Loucy (cell line): ENCODE results near the gene JAM3.

ENCODE experiments used
- H2AFZ ChIP-seq: fragments of 200-600 bp; sonication (generic); 2 replicates; pipeline ENCODE4 v1.6.0; 2016; ENCODE audit warnings: antibody characterized with exemption, mild to moderate bottlenecking, low read length, moderate library complexity
- H3F3A ChIP-seq: fragments of 200-600 bp; 2 replicates; pipeline ENCODE4 v1.6.0; 2016; ENCODE audit warnings: antibody characterized with exemption, low read depth, mild to moderate bottlenecking
- H3K27me3 ChIP-seq: fragments of 200-600 bp; sonication (generic); 2 replicates; pipeline ENCODE4 v1.6.1; 2014; ENCODE audit warnings: low read length, mild to moderate bottlenecking; ENCODE audit not compliant: insufficient read depth, poor library complexity, severe bottlenecking
- H3K36me3 ChIP-seq: fragments of 200-600 bp; sonication (generic); 2 replicates; pipeline ENCODE4 v1.6.1; 2016; ENCODE audit warnings: low read length; ENCODE audit not compliant: insufficient read depth
- H3K4me1 ChIP-seq: fragments of 200-600 bp; sonication (generic); 2 replicates; pipeline ENCODE4 v1.5.1; 2014; ENCODE audit warnings: low read length, mild to moderate bottlenecking; ENCODE audit not compliant: insufficient read depth, poor library complexity, severe bottlenecking
- H3K4me2 ChIP-seq: fragments of 200-600 bp; sonication (generic); 2 replicates; pipeline ENCODE4 v1.6.0; 2014; ENCODE audit warnings: antibody characterized with exemption, low read length, low read depth, mild to moderate bottlenecking; ENCODE audit not compliant: poor library complexity, severe bottlenecking
- H3K4me3 ChIP-seq: fragments of 200-600 bp; sonication (generic); 2 replicates; pipeline ENCODE4 v1.5.1; 2014; ENCODE audit warnings: low read length, mild to moderate bottlenecking, mixed read lengths; ENCODE audit not compliant: poor library complexity, severe bottlenecking
- H3K79me2 ChIP-seq: fragments of 200-600 bp; sonication (generic); 2 replicates; pipeline ENCODE4 v1.6.1; 2014; ENCODE audit warnings: low read length; ENCODE audit not compliant: insufficient read depth
- H3K9ac ChIP-seq: fragments of 200-600 bp; sonication (generic); 2 replicates; pipeline ENCODE4 v1.6.0; 2014; ENCODE audit warnings: mild to moderate bottlenecking, low read depth, low read length, moderate library complexity; ENCODE audit not compliant: poor library complexity, severe bottlenecking
- H3K9me2 ChIP-seq: fragments of 200-600 bp; sonication (generic); replicated peaks from 2 replicates; pipeline ENCODE4 v1.6.1; 2016; ENCODE audit warnings: low read depth, low read length, mixed read lengths
- H3K9me3 ChIP-seq: fragments of 200-600 bp; sonication (generic); 2 replicates; pipeline ENCODE4 v1.6.1; 2014; ENCODE audit warnings: mild to moderate bottlenecking, antibody characterized with exemption, low read length, low read depth; ENCODE audit not compliant: insufficient read depth
- H4K20me1 ChIP-seq: fragments of 200-600 bp; sonication (generic); 2 replicates; pipeline ENCODE4 v1.6.0; 2014; ENCODE audit warnings: antibody characterized with exemption, low read length, mild to moderate bottlenecking; ENCODE audit not compliant: insufficient read depth, poor library complexity, severe bottlenecking
- CTCF ChIP-seq: fragments of 200-600 bp; sonication (generic); conservative IDR thresholded peaks from 2 replicates; pipeline ENCODE4 v1.5.1; 2014; ENCODE audit warnings: mild to moderate bottlenecking, antibody characterized with exemption, low read length
- EZH2phosphoT487 ChIP-seq: fragments of 200-600 bp; IDR thresholded peaks from 2 replicates; pipeline ENCODE4 v1.6.1; 2018; ENCODE audit warnings: antibody characterized with exemption, mild to moderate bottlenecking, moderate library complexity, borderline replicate concordance

Gene JAM3

DNA sequence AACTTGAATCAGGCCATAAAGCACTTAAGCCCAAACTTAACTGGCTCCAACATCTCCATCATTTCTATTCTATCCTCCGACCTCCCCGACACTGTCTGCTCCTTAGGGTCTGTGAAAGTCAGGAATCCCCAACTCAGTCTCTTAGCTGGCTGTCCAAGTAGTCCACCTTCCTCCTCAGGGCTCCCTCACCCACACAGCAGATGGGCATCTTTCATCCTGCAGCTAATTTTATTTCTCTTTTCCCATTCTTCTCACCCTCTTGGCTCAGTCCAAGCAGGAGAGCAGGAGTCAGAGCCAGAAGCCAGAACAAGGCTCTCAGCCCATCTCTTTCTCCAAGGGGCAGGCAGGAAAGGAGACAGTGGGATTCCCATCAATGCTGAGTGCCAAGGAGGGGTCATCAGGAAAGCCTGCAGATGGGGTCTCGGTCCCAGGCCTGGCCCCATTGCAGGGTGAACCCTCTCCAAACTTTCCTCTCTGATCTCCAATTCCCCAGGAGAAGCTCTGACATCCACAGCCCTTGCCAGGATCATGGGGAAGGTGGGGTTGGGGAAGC is 40.4 kb upstream of the JAM3 start:
- H3K27me3 ChIP-seq, result no peaks in the 10 kb centered on the region
- H3K79me2 ChIP-seq, result no peaks in the 10 kb centered on the region
- H3K4me3 ChIP-seq, result no peak overlapping the region
- H2AFZ ChIP-seq, result no peak overlapping the region
- no peaks in the 10 kb centered on the region for H3K9me3 ChIP-seq
- H4K20me1 ChIP-seq, result no peaks in the 10 kb centered on the region
- H3K9me2 ChIP-seq, result no peaks in the 10 kb centered on the region
- H3K9ac ChIP-seq, result no peak overlapping the region
- H3K4me2 ChIP-seq, result no peak overlapping the region
- H3F3A ChIP-seq, result no peaks in the 10 kb centered on the region
- H3K36me3 ChIP-seq, result no peaks in the 10 kb centered on the region
- H3K4me1 ChIP-seq, result peaks cover under 1% of the 10 kb centered on the region
- TF ChIP-seq CTCF, result no peak
- TF ChIP-seq EZH2phosphoT487, result no peak

DNA sequence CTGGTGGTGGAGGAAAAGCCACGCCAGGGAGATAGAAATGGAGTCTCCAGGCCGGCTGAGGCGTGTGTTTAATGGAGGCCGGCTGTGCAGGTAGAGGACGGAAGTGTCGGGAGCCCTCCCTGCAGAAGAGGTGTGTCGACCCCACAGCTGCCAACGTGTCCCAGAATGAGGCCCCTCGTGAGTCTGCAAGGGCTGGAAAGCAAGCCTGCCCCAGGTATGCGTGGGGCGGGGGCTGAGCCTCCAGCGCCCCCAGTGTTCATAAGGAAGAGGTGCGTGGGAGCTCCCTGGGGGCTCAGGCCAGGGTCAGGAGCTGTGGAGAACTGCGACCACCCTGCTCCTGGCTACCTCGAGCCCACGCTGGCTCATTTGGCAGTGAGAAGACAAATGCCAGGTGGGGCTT is 38.0 kb upstream of the JAM3 start:
- H3K4me1 ChIP-seq, result peaks cover 19% of the 10 kb centered on the region
- no peaks in the 10 kb centered on the region for H3K9me3 ChIP-seq
- no peak overlapping the region for H3K9ac ChIP-seq
- H3K79me2 ChIP-seq, result no peaks in the 10 kb centered on the region
- H3K4me2 ChIP-seq, result no peak overlapping the region
- no peaks in the 10 kb centered on the region for H3K36me3 ChIP-seq
- H3K9me2 ChIP-seq, result no peaks in the 10 kb centered on the region
- no peaks in the 10 kb centered on the region for H3K27me3 ChIP-seq
- TF ChIP-seq CTCF, result peak; percentile 48
- no peak for TF ChIP-seq EZH2phosphoT487
- H4K20me1 ChIP-seq, result no peaks in the 10 kb centered on the region
- no peaks in the 10 kb centered on the region for H3F3A ChIP-seq
- no peak overlapping the region for H2AFZ ChIP-seq
- H3K4me3 ChIP-seq, result no peak overlapping the region

DNA sequence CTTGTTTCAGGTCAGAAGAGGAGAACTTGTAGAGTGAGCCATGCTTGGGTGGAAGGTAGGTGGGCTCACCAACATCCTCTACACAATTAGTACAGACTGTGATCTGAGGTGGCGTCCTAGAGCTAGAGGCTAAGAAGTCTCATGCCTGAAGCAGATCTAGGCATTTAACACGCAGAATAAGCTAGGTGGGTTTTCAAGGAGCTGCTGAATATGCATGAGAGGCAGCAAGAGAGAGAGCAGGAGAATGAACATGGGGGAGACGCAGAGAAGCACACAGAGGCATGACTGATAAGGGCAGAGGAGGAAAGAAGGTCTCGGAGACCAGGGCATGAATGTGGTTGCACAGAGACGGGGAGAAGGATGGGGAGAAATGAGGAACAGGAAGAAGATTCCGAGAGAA is 36.8 kb upstream of the JAM3 start:
- no peaks in the 10 kb centered on the region for H3K27me3 ChIP-seq
- H3K4me3 ChIP-seq, result no peak overlapping the region
- H3K36me3 ChIP-seq, result no peaks in the 10 kb centered on the region
- no peaks in the 10 kb centered on the region for H3K9me3 ChIP-seq
- no peaks in the 10 kb centered on the region for H3K9me2 ChIP-seq
- H3K79me2 ChIP-seq, result no peaks in the 10 kb centered on the region
- no peak overlapping the region for H2AFZ ChIP-seq
- peaks cover 22% of the 10 kb centered on the region for H3K4me1 ChIP-seq
- H3K4me2 ChIP-seq, result no peak overlapping the region
- H3F3A ChIP-seq, result no peaks in the 10 kb centered on the region
- no peak for TF ChIP-seq EZH2phosphoT487
- TF ChIP-seq CTCF, result no peak
- H3K9ac ChIP-seq, result no peak overlapping the region
- H4K20me1 ChIP-seq, result no peaks in the 10 kb centered on the region
